HG03460 (cell line): Measurements from ENCODE around the gene MAP3K14.

Experiments
- ATAC-seq: cut with Tn5 transposase; IDR thresholded peaks from one replicate; pipeline ENCODE4 v1.9.1; 2021; ENCODE audit not compliant: unreplicated experiment

MAP3K14 gene

GRCh38 chr17:45339646-45340605, 23.1 kb upstream of the MAP3K14 start:
- ATAC-seq = no peak

GRCh38 chr17:45338996-45339535, 22.2 kb upstream of the MAP3K14 start:
- ATAC-seq = no peak

GRCh38 chr17:45338023-45338781, 21.4 kb upstream of the MAP3K14 start:
- no peak for ATAC-seq

- no peak for ATAC-seq
These were observed 19.8 kb upstream of the MAP3K14 start for GRCh38 chr17:45336390-45337182.

GRCh38 chr17:45335721-45336120, 18.9 kb upstream of the MAP3K14 start:
- no peak for ATAC-seq

- no peak for ATAC-seq
These were observed 18.2 kb upstream of the MAP3K14 start for GRCh38 chr17:45334701-45335677.

GRCh38 chr17:45334231-45334630, 17.4 kb upstream of the MAP3K14 start:
- no peak for ATAC-seq

GRCh38 chr17:45333702-45334092, 16.9 kb upstream of the MAP3K14 start:
- no peak for ATAC-seq

- no peak for ATAC-seq
These were observed 16.3 kb upstream of the MAP3K14 start for GRCh38 chr17:45332989-45333701.

- ATAC-seq = no peak
These were observed 15.7 kb upstream of the MAP3K14 start for GRCh38 chr17:45332505-45332904.

GRCh38 chr17:45326626-45327025, 9.8 kb upstream of the MAP3K14 start:
- ATAC-seq = no peak

- no peak for ATAC-seq
These were observed 9.0 kb upstream of the MAP3K14 start for GRCh38 chr17:45325810-45326209.

GRCh38 chr17:45324336-45324735, 7.5 kb upstream of the MAP3K14 start:
- no peak for ATAC-seq

GRCh38 chr17:45322168-45322567, 5.3 kb upstream of the MAP3K14 start:
- no peak for ATAC-seq

- ATAC-seq = no peak
These were observed 4.2 kb upstream of the MAP3K14 start for GRCh38 chr17:45320931-45321461.

GRCh38 chr17:45320349-45320930, 3.6 kb upstream of the MAP3K14 start:
- ATAC-seq = no peak

- no peak for ATAC-seq
These were observed 2.5 kb upstream of the MAP3K14 start for GRCh38 chr17:45319239-45319703.

GRCh38 chr17:45318561-45319230, 1.9 kb upstream of the MAP3K14 start:
- ATAC-seq = no peak
